Activated T-cell treated with anti-CD3 and anti-CD28 coated beads for 48 hours (primary cell): Measurements from ENCODE around the gene ADAM10.

Experiments used
- DNase-seq: peaks from one replicate; pipeline ENCODE4 v3.0.0-alpha.2; 2020; ENCODE audit warnings: low read depth

The ADAM10 gene

DNA sequence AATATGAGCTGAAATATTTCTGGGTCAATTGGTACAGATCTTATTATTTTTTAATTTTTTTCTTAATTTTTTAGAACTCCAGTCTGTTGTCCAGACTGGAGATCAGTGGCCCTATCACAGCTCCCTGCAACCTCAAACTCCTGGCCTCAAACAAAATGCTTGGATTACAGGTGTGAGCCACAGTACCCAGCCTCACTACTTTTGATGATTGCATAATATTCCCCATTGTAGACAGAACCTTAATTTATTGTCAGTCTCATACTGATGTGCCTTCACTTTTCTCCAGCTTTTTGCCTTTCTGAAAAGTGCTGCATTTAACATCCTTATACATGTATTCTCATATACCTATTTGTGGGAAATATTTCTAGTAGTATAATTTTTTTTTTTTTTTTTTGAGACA is 172.8 kb downstream of the ADAM10 start:
- DNase-seq: no peak

DNA sequence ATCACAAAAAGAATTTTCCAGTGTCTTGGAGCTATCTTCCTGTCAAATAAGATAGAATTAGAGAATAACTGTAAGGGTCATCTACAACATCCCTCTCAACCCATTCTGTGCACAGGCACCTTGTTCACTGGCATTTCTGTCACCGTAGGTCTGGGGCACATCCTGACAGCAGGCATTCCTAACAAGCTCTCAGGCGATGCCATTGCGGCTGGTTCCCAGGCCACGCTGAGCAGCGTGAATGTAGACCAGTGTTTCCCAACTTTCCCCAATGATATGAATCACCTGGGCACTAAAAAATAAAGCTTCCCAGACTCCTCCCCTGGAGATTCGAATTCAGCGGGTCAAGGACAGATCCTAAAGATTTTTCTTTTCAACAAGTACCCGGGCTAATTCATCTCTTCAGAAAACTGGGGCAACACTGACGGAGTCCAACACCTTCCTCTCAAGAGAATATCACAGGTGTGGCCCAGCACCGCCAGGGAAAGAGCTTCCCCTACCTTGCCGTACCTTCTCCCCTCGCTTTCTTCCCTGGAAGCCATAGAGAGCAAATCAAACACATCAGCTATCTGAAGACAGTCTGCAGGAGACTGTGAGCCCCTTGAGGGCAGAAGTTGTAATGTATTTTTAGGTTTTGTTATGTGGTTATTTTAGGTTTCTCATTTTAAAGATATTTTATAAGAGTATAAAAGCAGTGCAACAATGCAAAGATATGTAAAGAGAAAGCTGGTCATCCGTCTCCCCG is 174.3 kb downstream of the ADAM10 start:
- DNase-seq: no peak

DNA sequence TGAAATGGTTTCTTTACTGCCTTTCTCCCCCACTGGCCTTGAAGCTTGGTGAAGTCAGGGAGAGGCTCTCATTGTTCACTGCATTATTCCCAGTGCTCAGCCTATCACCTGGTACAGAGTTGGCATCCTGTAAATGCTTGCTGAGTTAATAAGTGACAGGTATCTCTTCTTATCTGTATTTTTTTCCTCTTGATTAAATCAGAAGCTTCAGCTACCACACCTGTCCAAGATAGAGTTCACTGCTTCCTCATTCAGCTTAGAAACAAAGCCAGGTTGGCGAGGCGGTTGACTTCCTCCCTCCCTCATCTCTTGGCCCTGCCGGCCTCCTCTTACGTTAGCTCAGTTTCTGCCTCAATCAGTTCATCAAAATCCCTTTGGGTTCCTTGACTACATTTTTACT is 174.9 kb downstream of the ADAM10 start:
- no peak for DNase-seq

DNA sequence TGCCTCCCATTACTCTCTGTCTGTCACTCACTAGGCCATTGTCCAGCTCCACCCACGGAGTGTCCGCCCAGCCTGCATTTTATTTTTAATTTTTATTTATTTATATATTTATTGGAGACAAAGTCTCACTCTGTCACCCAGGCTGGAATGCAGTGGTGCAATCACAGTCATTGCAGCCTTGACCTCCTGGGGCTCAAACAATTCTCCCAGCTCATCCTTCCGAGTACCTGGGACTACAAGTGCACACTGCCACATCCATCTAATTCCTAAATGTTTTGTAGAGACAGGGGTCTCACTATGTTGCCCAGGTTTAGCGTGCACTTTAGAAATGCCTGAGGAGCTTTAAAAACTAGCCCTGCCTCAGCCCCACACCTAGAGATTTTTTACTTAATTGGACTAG is 176.2 kb downstream of the ADAM10 start:
- no peak for DNase-seq

DNA sequence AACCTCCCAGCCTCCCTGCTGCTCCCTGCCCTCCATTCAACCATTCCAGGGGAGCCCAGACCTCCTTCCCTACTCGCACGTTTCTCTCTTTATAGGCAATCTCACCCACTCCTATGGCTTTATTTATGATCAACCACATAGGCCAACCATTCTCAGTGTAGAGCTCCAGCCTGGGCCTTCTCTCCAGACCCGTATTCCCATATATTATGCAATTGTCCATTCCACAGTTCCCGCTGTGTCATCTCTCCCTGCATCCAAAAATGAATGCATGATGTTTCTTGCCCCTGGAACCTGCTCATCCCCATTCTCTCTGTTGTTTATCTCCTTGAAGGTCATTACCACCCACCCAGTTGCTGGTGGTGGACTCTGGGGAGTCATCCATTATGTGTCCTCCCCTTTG is 177.0 kb downstream of the ADAM10 start:
- DNase-seq: no peak

DNA sequence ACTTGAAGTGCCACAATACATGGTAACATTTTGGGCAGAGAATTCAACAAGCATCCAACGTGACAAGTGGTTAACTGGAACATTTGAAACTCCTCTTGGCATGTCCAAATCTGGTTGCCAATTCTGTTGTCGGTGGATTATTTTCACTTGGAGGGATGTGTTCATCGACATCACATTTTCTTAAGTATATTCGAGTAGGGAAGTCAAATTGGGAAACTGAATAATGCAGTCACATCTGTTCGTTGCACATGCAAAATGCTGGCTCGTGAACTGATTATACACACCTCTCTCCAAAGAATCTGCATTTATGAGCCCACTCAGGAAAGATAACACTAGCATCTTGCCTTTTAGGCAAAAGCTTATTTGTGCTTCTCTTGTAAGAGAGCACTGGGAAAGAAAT is 178.0 kb downstream of the ADAM10 start:
- no peak for DNase-seq

DNA sequence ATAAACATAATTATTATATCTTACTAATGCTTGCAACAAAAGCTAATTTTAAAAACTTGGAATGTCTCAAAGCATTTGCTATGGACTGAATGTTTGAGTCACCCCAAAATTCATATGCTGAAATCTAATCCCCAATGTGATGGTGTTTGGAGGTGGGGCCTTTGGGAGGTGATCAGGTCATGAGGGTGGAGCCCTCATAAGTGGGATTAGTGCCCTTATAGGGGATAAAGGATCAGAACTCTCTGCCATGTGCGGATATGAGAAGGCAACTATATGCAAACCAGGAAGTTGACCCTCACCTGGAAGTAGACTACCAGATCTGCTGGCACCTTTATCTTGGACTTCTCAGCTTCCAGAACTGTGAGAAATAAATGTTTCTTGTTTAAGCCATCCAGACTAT is 180.1 kb downstream of the ADAM10 start:
- no peak for DNase-seq

DNA sequence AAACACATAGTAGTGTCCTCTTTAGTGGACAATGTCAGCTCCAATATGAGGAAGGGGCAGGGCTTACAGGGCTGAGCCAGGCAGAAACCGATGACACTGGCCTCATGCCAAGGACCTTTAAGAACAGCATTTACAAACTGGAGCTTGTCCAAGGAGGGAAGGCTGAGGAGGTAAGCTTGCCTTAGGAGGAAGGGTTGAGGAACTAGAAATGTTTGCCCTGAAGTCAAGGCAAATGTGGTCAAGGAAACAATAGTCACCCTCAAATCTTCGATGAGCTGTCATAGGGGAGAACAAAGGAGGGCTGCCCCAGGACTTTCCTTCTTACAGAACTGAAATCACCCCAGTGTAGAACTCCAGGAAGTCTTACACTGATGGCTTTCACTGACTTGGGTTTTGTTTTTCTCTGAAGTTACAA is 181.3 kb downstream of the ADAM10 start:
- no peak for DNase-seq

DNA sequence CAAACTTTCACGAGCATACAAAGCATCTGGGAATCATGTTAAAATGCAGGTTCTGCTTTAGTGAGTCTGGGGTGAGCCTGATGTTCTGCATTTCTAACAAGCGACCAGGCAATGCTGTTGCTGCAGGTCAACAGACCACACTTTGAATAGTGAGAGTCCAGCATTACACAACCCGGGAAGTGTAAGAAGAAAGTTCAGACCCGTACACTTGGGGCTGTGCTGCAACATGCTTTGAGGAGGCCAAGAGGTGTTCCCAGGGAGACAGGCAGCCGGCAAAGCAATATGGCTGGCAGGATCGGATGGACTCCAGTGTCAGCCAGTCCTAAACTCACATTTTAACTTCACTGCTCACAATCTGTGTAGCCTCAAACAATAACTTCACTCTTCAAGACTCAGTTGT is 183.5 kb downstream of the ADAM10 start:
- no peak for DNase-seq

DNA sequence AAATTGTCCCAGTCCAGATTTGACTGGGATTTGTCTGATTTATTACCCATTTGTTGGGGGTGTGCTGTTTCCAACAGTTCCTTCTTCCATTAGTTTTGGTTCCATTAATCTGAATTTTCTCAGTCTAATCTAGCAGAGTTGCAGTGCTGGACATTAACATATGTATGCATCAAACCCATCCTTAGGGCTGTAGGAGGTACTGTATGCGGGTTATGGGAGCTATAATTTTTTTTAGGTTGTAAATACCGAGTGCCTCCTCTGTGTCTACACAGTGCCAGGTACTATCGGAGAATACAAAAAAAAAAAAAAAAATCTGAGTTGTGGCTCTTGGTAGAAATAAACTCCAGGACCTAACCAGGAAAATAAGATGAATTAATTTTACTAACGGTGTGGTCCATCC is 183.9 kb downstream of the ADAM10 start:
- no peak for DNase-seq

DNA sequence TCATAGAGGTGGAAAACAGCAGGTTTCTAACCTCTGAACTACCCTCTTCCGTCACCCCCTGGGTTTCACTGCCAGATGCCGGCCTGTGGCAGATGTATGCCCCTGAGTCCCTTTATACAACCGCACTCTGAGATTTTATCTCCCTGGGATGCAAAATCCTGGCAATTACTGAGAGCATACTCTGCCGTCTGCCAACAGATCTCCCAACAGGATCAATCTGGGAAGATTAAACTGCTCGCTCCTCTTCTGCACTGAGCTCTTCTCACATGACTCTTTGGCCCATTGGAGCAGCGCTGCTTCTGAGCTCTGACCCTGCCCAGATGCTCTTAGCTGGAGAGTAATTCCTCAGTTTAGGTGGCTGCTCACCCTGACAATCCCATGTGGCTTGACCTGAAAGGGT is 184.5 kb downstream of the ADAM10 start:
- DNase-seq: no peak

DNA sequence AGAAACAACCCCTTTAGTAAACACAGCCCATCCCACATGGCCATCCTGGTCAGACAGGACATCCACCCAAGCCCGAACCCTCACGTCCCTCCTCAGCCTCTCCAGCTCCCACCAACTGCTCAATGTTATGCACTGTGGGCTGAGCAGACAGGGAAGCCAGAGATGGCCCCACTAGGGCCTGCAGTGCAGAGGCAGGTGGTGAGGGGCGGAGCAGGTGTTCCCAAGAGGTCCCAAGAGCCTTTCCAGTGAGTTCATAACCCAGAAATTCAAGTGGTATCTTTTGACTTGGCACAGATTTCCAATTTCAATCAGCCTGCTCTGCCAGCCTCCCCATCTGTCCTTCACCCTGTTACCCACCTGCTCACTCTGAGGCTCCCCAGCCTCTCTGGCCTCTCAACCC is 187.4 kb downstream of the ADAM10 start:
- no peak for DNase-seq

DNA sequence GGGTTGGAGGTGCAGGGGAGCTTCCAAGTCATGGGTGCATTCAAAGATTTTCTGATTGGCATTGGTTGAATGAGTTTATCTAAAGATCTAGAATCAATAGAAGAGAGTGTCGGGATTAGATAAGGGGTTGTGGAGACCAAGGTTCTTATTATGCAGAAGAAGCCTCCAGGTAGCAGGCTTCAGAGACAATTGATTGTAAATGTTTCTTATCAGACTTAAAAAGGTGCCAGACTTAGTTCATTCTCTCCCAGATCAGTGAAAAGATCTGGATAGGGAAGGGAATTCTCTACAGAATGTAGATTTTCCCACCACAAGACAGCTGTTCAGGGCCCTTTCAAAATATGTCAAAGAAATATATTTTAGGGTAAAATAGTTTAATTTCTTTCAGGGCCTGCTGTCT is 188.2 kb downstream of the ADAM10 start:
- no peak for DNase-seq

DNA sequence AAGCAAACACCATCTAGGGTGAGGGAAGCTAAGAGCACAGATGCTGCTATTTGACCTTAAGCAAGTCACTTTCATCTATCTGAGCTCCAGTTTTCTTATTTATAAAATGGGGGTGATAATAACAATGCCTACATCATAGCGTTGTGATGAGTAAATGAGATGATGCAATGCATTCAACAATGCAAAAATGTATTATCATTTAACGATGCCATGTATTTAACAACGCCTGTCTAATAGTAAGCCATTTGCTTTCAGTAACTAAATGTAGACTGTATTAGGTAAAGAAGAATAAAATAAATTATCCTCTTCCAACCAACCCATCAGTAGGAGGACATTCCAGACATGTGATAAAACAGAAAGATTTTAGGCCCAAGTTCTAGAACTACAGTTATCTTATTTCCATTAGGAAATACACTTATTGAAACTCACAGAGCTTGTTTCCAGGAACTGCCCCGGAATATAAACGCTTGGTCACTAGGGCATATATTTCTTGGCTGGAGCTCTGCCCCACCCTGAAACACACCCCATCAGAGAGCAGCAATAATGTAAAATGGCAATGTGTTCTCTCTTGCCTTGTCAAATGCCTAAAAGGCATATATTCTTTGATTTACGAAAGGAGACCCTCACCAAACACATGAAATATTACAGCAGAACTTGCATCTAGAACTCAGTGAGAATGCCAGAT is 189.5 kb downstream of the ADAM10 start:
- no peak for DNase-seq

DNA sequence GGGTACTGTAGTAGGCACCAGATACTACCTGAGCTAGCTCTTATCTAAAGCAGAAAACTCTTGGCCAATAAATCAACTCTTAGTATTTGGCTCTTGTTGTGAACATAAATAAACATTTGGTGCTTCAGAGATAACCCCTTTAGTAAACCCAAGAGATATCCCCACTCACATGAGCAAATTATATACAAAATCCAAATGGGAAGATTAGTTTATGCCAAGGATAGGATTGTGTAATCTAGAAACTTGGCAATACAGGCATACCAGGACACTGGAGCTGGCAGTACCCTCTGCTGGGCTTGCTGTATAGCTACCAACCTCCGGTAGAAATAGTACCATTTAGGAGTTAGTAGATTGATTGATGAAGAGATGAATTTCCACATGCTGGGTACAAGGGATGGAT is 190.7 kb downstream of the ADAM10 start:
- no peak for DNase-seq

DNA sequence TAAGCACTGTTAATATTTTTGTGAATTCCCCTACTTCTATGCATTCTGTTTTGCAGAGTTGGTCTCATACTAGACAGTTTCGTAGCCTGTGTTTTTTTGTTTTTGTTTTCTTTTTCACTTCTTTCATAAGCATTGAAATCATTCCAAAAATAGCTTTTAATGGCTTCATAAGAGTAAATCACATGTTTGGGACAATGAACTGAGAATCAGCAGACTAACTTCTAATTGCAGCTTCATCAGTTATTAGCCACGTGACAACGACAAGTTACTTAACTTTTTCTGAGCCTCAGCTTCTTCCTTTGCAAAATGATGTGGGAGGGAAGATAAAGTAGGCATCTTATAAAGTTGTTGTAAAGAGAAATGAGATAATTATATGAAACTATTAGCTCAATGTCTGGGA is 193.0 kb downstream of the ADAM10 start:
- no peak for DNase-seq

DNA sequence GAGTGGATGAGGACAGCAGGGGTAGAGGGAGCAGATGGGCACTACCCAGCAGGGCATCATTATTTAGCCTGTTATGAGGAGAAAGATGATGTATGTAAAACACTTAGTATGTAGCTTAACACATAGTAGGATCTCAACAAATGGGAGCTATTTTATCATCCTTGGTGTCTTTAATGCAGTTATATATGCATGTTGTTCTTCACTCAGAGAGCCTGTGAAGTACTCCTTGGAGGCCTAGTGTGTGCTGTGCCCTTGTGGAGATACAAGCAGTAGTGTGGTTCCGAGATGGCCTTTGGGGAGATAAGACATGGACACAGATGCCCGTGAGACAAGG is 193.5 kb downstream of the ADAM10 start:
- DNase-seq: no peak

DNA sequence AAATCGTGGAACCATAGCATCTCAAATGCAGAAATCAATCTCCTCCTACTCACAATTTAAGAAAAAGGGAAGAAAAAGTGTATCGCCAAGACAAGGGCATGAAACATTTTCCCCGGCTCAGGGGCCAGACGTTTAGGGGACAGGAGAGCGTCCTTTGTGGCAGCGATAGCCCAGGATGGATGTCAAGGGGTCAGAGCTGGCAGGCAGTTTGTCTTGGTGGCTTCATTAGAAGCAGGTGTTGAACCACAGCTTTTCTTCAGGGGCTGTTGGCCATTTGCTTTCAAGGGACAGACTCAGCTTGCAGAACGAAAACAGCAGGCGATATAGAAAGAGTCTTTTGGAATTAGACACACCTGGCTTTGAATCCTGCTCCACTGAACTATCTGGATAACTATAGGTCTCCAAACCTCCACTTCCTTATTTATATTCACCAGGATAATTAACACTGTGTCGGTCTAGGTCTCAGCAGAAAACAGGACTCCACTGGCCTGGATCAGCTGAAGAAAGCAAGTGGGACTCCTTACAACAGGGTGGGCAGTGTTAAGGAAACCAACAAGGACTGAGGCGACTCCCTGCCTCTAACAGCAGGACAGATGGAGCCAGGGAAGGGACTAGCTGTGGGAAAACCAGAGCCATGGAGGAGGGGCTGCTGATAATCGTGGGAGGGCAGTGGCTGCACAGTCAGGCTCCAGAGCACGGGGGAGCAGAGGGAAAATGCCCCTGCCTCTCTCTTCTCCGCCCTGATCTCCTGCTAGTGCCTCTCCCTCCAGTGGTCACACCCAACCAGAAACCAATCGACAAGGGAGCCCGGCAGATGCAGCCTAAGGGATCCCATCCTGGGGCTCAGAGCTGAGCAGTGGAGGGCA is 194.1 kb downstream of the ADAM10 start:
- no peak for DNase-seq

DNA sequence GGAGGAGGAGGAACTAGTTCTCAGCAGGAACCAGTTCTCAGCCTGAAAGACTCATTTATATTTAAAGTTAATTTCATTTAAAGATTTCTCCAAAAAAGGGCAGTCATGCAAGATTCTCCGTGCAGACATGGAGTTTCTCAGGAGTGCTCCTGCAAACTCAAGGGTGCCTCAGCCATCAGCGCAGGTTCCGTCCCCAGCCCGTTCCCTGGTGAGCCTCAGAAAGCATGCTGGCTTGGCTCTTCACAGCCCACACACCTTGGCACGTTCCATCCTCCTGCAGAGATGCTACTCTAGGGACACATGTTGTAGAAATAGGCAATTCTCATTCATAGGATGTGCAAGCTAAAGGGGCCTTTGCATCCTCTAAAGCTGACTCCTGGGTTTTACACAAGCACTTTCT is 194.7 kb downstream of the ADAM10 start:
- no peak for DNase-seq

DNA sequence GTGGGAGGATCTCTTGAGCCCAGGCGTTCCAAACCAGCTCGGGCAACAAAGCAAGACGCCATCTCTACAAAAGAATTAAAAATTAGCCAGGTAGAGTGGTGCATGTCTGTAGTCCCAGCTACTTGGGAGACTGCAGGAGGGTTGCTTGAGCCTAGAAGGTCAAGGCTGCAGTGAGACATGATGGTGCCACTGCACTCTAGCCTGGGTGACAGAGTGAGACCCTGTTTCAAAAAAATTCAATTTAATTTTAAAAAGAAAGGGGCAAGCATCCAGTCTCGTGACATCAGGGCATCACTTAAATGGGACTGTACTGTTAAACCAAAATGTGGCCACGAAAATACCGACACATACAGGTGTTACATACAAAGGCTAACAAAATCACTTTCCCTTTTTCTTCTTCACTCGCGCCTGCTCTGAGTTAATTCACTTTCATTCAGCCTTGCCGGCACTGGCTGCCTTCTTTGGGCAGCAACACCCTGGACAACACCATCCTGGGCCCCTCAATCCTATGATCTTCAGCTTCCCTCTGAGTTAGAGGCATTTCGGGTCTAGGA is 196.1 kb downstream of the ADAM10 start:
- no peak for DNase-seq

DNA sequence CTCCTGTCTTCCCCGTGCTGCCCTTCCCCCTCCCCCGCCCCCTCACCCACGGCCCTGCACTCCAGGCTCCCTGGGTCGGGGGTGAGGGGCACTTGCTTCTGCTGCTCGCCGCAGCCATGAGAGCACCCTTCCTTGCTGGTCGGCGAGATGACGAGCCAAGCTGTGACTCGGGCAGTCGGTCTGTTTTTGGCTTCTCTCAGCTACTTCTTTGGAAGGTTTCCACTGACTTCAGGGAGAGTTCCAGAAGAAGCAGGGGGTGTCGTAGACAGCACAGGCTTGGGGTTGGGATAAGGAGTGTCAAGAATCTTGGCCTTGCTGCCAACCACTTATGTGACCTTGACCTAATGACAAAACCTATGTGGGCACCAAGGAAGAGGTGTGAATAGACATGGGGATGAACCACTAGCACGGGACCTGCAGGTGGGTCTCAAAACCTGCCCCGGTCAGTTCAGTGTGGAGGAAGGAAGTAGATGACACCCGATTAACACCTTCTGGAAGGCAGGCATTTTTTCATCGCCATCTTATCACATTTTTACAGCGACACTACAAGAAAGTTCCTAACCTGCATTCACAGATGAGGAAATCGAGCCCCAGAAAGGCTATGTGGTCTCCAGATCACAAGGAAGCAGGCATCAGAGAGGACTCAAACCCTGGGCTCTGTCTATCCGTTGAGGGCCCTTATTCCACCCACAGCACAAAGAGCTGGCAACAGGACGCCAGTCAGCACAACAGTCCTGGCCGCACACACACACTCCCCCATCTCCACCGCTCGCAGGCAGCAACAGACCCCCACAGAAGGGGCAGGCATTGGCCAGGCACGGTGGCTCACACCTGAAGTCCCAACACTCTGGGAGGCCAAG is 196.8 kb downstream of the ADAM10 start:
- DNase-seq: no peak
